ENCODE results near the gene OPHN1.

- TF ChIP-seq CTCF (IDR thresholded peaks at IDR 0.05) (no peak), POLR2A (IDR thresholded peaks at IDR 0.05) (no peak)
Observed at GRCh38 chrX:68083510-68083909, 349.8 kb downstream of the OPHN1 start.
